Activated T-cell treated with anti-CD3 and anti-CD28 coated beads for 48 hours (primary cell): Measurements from ENCODE around the gene PIMREG.

Experiments
- DNase-seq: peaks from one replicate; pipeline ENCODE4 v3.0.0-alpha.2; 2020; ENCODE audit warnings: low read depth

Gene PIMREG

GRCh38 chr17:6437956-6438355, 6.3 kb upstream of the PIMREG start:
- no peak for DNase-seq

DNA sequence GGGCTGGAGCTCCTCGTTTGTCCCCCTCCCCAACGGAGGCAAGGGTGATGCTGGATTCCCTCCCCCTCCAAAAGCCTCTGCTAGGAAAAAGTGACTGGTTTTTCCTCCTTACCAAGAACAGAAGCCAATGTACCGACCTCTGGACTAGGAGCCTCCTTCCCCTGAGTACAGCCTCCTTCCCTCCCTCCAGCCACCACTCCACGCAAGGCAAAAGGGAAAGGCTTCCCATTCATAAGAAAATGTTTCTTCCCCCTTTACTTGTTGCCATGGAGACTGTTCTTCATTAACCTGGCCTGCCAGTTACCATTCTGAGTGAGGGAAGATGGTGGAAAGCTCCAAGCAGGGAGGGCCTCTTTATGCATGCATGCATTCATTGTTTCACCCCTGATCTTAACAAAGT, 4.3 kb upstream of the PIMREG start:
- DNase-seq: no peak

- no peak for DNase-seq
Observed at GRCh38 chr17:6442775-6443174, 1.5 kb upstream of the PIMREG start.

- no peak for DNase-seq
Observed at GRCh38 chr17:6444571-6445335, 498 bp downstream of the PIMREG start.

GRCh38 chr17:6446516-6447100, 2.4 kb downstream of the PIMREG start:
- no peak for DNase-seq

DNA sequence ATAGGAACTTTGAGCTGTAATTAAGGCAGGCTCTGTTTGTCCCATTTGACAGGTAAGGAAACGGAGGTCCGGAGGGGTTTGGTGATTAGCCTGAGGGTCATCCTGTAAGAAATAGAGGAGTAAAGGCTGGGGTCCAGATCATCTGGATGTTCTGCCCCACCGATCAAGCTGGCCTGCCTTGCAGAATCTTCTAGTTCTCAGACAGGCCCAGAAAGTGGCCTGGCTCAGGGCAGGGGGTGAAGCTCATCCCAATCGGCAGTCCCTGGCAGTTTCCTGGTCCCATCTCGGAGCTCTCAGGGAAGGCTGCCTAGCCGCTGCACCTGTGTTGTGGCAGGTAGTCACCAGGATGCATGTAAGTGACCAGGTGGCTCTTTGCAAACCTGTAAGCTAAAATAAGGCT, 4.2 kb downstream of the PIMREG start:
- DNase-seq: no peak

DNA sequence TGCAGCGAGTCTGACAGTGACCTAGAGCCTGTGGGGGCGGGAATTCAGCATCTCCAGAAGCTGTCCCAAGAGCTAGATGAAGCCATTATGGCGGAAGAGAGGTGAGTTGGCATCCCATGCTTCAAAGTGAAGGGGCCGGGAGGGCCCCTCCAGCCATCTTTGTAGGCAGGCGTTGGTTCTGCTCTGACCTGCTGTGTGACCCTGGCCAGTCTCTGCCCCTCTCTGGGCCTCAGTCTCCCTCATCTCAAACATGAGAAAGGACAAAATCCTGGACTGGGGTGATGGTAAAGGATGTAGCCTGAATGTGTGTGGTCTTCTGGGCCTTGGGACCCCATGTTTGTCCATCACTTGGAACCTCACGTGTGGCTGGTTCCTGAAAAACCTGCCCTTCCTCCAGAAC, 5.1 kb downstream of the PIMREG start:
- DNase-seq: no peak

- DNase-seq: no peak
Observed at GRCh38 chr17:6450926-6451832, 6.9 kb downstream of the PIMREG start.

DNA sequence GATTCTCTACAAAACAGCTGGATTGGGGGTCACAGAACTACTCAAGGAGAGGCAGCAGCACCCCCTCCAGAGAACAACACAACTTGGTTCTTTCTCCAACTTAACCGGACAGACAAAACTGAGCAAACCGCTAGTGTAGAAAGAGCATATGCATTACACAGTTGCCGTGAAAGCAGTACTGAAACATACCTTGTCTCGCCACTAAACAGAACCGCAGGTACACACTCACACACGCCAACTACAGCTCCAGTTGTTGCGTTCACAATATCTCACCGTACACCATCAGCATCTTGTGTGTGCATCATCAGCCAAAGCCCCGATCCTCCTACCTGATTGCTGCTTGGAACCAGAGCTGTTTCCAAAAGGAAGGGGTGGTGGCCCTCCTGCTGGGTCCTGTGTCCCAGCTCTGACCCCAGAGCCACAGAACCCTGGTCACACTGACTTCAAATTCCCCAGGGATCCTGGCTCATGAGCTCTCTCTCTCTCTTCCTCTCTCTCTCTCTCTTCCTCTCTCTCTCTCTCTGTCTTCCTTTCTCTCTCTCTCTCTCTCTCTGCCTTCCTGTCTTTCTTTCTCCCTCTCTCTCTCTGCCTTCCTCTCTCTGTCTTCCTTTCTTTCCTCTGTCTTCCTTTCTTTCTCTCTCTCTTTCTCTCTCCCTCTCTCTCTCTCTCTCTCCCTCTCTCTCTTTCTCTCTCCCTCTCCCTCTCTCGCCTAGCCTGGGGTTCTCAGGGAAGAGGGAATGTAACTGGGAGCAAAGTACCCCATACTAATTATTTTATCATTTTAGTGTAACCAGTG, 8.4 kb downstream of the PIMREG start:
- DNase-seq: no peak

- DNase-seq: no peak
Observed at GRCh38 chr17:6453279-6454024, 9.2 kb downstream of the PIMREG start.

- no peak for DNase-seq
Observed at GRCh38 chr17:6454495-6455320, 10.5 kb downstream of the PIMREG start.

DNA sequence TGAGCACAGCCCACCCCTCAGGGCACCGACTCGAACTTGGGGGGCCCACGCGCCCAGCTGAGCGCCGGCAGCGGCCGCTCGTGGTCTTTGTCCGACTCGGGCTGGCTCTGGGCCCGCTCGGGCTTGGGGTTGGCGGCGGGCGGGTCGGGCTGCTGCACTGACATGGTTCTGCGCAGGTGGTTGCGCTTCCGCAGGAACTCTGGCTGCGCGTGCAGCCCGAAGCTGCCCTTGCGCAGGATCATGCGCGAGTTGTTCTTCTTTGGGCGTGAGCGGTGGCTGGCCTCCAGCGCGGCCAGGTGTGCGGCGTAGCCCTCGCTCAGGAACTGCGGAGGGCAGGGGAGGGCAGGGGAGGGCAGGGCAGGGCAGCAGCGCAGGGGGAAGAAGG, 11.1 kb downstream of the PIMREG start:
- peak; percentile 29 for DNase-seq

- no peak for DNase-seq
Observed at GRCh38 chr17:6456321-6456720, 12.1 kb downstream of the PIMREG start.

DNA sequence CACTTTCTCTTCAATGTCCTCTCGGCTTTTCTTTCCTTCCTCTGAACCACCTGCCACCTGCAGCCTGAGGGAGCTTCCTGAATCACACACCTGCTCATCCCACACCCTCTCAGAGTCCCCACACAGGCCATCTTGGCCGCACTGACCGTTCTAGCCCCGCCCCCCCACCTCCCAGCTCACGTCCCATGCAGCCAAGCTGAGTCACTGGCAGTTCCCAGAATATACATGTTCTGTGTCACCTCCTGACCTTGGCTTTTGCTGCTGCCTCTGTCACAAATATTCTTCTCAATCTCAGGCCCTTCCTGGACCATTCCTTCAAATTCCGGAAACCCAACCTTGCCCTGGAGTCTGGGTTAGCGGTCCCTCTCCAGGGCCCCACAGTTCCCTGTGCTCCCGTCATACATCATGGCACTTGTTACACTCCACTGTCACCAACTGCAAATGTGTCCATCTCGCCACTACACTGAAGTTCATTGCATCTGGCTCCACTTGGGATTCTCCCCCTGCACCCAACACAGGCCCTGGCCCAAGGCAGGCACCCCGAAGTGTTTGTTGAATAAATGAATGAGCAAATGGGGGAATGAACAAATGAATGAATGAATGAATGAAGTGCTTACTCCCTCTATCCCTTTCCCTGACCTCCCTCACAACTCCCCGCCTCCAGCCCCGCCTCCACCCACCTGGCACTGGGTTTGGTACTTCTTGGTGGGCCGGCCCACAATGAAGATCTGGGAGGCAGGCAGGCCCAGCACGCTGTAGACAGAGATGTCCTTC, 12.8 kb downstream of the PIMREG start:
- no peak for DNase-seq

- DNase-seq: no peak
Observed at GRCh38 chr17:6457688-6458459, 13.6 kb downstream of the PIMREG start.

- no peak for DNase-seq
Observed at GRCh38 chr17:6458460-6458950, 14.2 kb downstream of the PIMREG start.

- DNase-seq: no peak
Observed at GRCh38 chr17:6460531-6461161, 16.4 kb downstream of the PIMREG start.

GRCh38 chr17:6461246-6461645, 17.0 kb downstream of the PIMREG start:
- no peak for DNase-seq
